CD4-positive, alpha-beta T cell (primary cell): Measurements from ENCODE around the gene NOS1. TPM values are rescaled to one million over a fixed set of nuclear protein-coding genes. Genes with fewer than 3 reads are reported as not detected.

Experiments
- ATAC-seq: fragments of 200-7000 bp; cut with Tn5 transposase; one replicate; pipeline ENCODE4 v1.10.0; 2022; ENCODE audit warnings: mild to moderate bottlenecking; ENCODE audit not compliant: poor library complexity
- CTCF ChIA-PET: fragments of 350-600 bp; sonication (Branson Sonifier 250); formaldehyde crosslinking; loops from one replicate; lab custom pipeline; 2021; ENCODE audit warnings: antibody characterized with exemption, inconsistent platforms; lab: Charles Lee
- POLR2A ChIA-PET: fragments of 350-600 bp; sonication (Branson Sonifier 250); formaldehyde crosslinking; loops from one replicate; lab custom pipeline; 2021; ENCODE audit warnings: antibody characterized with exemption, inconsistent platforms; lab: Charles Lee
- DNase-seq, 14 experiments: peaks; one replicate each; pipeline ENCODE4 v3.0.0-alpha.2; 2013 to 2020; ENCODE audit warnings: mixed read lengths in 2 of 14
- H3K27ac ChIP-seq, 2 donors: one replicate each; pipeline versions ENCODE4 v1.5.1 to v1.7.0; 2013; ENCODE audit warnings: low read length in 2 of 2, low read depth in 1 of 2, mild to moderate bottlenecking in 1 of 2
- H3K27me3 ChIP-seq, 2 experiments: 1 replicate in 1 of 2; 2 replicates in 1 of 2; pipeline versions ENCODE4 v1.6.1 to v1.7.0; 2013; ENCODE audit warnings: low read length in 2 of 2, control low read depth in 1 of 2, mild to moderate bottlenecking in 1 of 2, moderate library complexity in 1 of 2; ENCODE audit not compliant: insufficient read depth in 2 of 2, control insufficient read depth in 1 of 2
- H3K36me3 ChIP-seq: one replicate; pipeline ENCODE4 v1.6.1; 2013; ENCODE audit warnings: low read length, control low read depth; ENCODE audit not compliant: insufficient read depth
- H3K4me1 ChIP-seq: one replicate; pipeline ENCODE4 v1.6.1; 2013; ENCODE audit warnings: low read length, control low read depth; ENCODE audit not compliant: insufficient read depth
- H3K4me3 ChIP-seq: one replicate; pipeline ENCODE4 v1.5.1; 2013; ENCODE audit warnings: mild to moderate bottlenecking, low read length, moderate library complexity
- H3K9me3 ChIP-seq, 2 experiments: 1 replicate in 1 of 2; 2 replicates in 1 of 2; pipeline versions ENCODE4 v1.6.1 to v1.7.0; 2013; ENCODE audit warnings: low read length in 2 of 2, mild to moderate bottlenecking in 2 of 2, control low read depth in 1 of 2, moderate library complexity in 1 of 2; ENCODE audit not compliant: control insufficient read depth in 1 of 2, insufficient read depth in 1 of 2
- H3K27ac Mint-ChIP-seq: one replicate; pipeline ENCODE4 v1.8.0; 2020; ENCODE audit warnings: mixed read lengths
- H3K27me3 Mint-ChIP-seq: one replicate; pipeline ENCODE4 v1.8.0; 2021; ENCODE audit warnings: mixed read lengths
- H3K36me3 Mint-ChIP-seq: one replicate; pipeline ENCODE4 v1.8.0; 2021; ENCODE audit warnings: low read depth, mixed read lengths
- H3K4me1 Mint-ChIP-seq: one replicate; pipeline ENCODE4 v1.8.0; 2021; ENCODE audit warnings: low read depth, mixed read lengths
- H3K4me3 Mint-ChIP-seq: one replicate; pipeline ENCODE4 v1.8.0; 2020; ENCODE audit warnings: mild to moderate bottlenecking, mixed read lengths
- H3K9me3 Mint-ChIP-seq: one replicate; pipeline ENCODE4 v1.8.0; 2020; ENCODE audit warnings: mixed read lengths
- CTCF ChIP-seq: fragments of 200-600 bp; IDR thresholded peaks from one replicate; pipeline ENCODE4 v1.8.0; 2022; ENCODE audit warnings: antibody characterized with exemption, mild to moderate bottlenecking
- intact Hi-C, 2 experiments: fragments of 100-400 bp; cut with DNase I in 1 of 2; cut with micrococcal nuclease in 1 of 2; formaldehyde crosslinking; loops; one replicate each; pipeline versions ENCODE4 v1.15.1 to v1.9.0; 2023 to 2025; cut with DNase I, micrococcal nuclease
- total RNA-seq, 174 experiments: library from RNA in 2 of 174; stranded (reverse) in 2 of 174; gene quantifications; one replicate each; pipeline ENCODE4 v1.2.3 and lab custom pipeline; 2021 to 2026

NOS1 gene
- total RNA-seq, 2 experiments from 2014 or later = not detected

GRCh38 chr12:117180758-117181467 lies 180.5 kb downstream of the NOS1 start:
- ChIA-PET CTCF (no interaction called here), POLR2A (no interaction called here)
- Histone ChIP-seq H3K9me3 (no peaks in the 10 kb centered on the region), H3K4me3 (no peak overlapping the region), H3K27me3 (no peaks in the 10 kb centered on the region), H3K4me1 (no peaks in the 10 kb centered on the region), H3K36me3 (peaks cover 86% of the 10 kb centered on the region), H3K27ac (no peak overlapping the region)
- Mint-ChIP-seq H3K36me3 (peaks cover 90% of the 10 kb centered on the region), H3K4me3 (no peak overlapping the region), H3K27ac (no peak overlapping the region), H3K4me1 (peaks cover 35% of the 10 kb centered on the region), H3K27me3 (no peaks in the 10 kb centered on the region), H3K9me3 (no peaks in the 10 kb centered on the region)
- no peak for DNase-seq
- TF ChIP-seq CTCF = no peak
- intact Hi-C loops = no loop called here
- ATAC-seq = no peak

- Mint-ChIP-seq H3K27me3 (no peaks in the 10 kb centered on the region), H3K4me3 (no peak overlapping the region), H3K36me3 (peaks cover 94% of the 10 kb centered on the region), H3K9me3 (no peaks in the 10 kb centered on the region), H3K27ac (no peak overlapping the region), H3K4me1 (peaks cover 23% of the 10 kb centered on the region)
- DNase-seq = no peak
- Histone ChIP-seq H3K4me3 (no peak overlapping the region), H3K4me1 (no peaks in the 10 kb centered on the region), H3K9me3 (no peaks in the 10 kb centered on the region), H3K36me3 (peaks cover 88% of the 10 kb centered on the region), H3K27ac (no peak overlapping the region), H3K27me3 (no peaks in the 10 kb centered on the region)
- ATAC-seq = no peak
- CTCF ChIA-PET = no interaction called here
- intact Hi-C loops = no loop called here
- POLR2A ChIA-PET = no interaction called here
- TF ChIP-seq CTCF = no peak
These were observed 182.7 kb downstream of the NOS1 start for GRCh38 chr12:117178745-117179144.

DNA sequence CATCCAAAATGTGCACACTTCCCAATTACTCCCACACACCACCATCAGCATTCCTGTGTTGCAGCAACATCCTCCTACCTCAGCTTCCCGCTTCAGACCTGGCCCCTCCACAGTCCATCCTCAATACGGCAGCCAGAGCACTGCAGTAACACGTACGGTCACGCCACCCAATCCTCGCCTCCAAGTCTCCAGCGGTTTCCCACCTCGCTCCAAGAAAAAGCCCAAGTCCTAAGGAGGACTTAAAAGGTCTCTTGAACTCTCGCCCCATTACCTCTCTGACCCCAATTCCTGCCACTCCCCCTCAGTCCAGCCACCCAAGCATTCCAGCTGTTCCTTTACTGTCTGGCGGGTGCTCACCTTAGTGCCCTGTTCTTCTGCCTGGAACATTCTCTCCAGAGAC lies 183.1 kb downstream of the NOS1 start:
- Mint-ChIP-seq H3K4me1 (peaks cover 23% of the 10 kb centered on the region), H3K27me3 (no peaks in the 10 kb centered on the region), H3K9me3 (no peaks in the 10 kb centered on the region), H3K4me3 (no peak overlapping the region), H3K36me3 (peaks cover 94% of the 10 kb centered on the region), H3K27ac (no peak overlapping the region)
- no peak for DNase-seq
- ChIA-PET POLR2A (no interaction called here), CTCF (no interaction called here)
- Histone ChIP-seq H3K27me3 (no peaks in the 10 kb centered on the region), H3K27ac (no peak overlapping the region), H3K9me3 (no peaks in the 10 kb centered on the region), H3K4me1 (no peaks in the 10 kb centered on the region), H3K36me3 (peaks cover 88% of the 10 kb centered on the region), H3K4me3 (no peak overlapping the region)
- no peak for ATAC-seq
- intact Hi-C loops = no loop called here
- no peak for TF ChIP-seq CTCF
